GM04503 (cell line): ENCODE data around the gene COL4A4.
"Not testable (repeated sequence)": the region's sequence is repeated elsewhere in the genome, so short reads cannot be mapped to it uniquely, and the experiment has no call there.

Experiments
- DNase-seq: peaks from one replicate; pipeline ENCODE4 v3.0.0-alpha.2; 2012; ENCODE audit warnings: low read depth

COL4A4 gene

GRCh38 chr2:227106845-227107759 is 56.9 kb downstream of the COL4A4 start:
- DNase-seq: peak; percentile 31

- no peak for DNase-seq
These were observed 60.4 kb downstream of the COL4A4 start for GRCh38 chr2:227103583-227103982.

- no peak for DNase-seq
These were observed 64.7 kb downstream of the COL4A4 start for GRCh38 chr2:227099340-227099739.

GRCh38 chr2:227098162-227098515 is 65.9 kb downstream of the COL4A4 start:
- no peak for DNase-seq

GRCh38 chr2:227097495-227098161 is 66.4 kb downstream of the COL4A4 start:
- DNase-seq: no peak

GRCh38 chr2:227095346-227095745 is 68.7 kb downstream of the COL4A4 start:
- DNase-seq: no peak

GRCh38 chr2:227082286-227082685 is 81.7 kb downstream of the COL4A4 start:
- DNase-seq: no peak

- peak; percentile 3 for DNase-seq
These were observed 84.3 kb downstream of the COL4A4 start for GRCh38 chr2:227079726-227080125.

- not testable (repeated sequence) for DNase-seq
These were observed 98.9 kb downstream of the COL4A4 start for GRCh38 chr2:227065065-227065464.

GRCh38 chr2:227058888-227059399 is 105.1 kb downstream of the COL4A4 start:
- DNase-seq: no peak

GRCh38 chr2:227057743-227058447 is 106.1 kb downstream of the COL4A4 start:
- DNase-seq: no peak

GRCh38 chr2:227057060-227057459 is 106.9 kb downstream of the COL4A4 start:
- no peak for DNase-seq

- DNase-seq: no peak
These were observed 110.0 kb downstream of the COL4A4 start for GRCh38 chr2:227054006-227054405.

- DNase-seq: no peak
These were observed 111.1 kb downstream of the COL4A4 start for GRCh38 chr2:227052879-227053278.

GRCh38 chr2:227043981-227044380 is 120.0 kb downstream of the COL4A4 start:
- DNase-seq: no peak

GRCh38 chr2:227038550-227039189 is 125.3 kb downstream of the COL4A4 start:
- DNase-seq: no peak

GRCh38 chr2:227036527-227036926 is 127.5 kb downstream of the COL4A4 start:
- no peak for DNase-seq

GRCh38 chr2:227035711-227036367 is 128.2 kb downstream of the COL4A4 start:
- DNase-seq: no peak

- no peak for DNase-seq
These were observed 130.4 kb downstream of the COL4A4 start for GRCh38 chr2:227033471-227034148.

- no peak for DNase-seq
These were observed 132.6 kb downstream of the COL4A4 start for GRCh38 chr2:227031379-227031778.

GRCh38 chr2:227030789-227031188 is 133.2 kb downstream of the COL4A4 start:
- no peak for DNase-seq
